Measurements from ENCODE around the gene EFNA5. TPM values are rescaled to one million over a fixed set of nuclear protein-coding genes. Genes with fewer than 3 reads are reported as not detected.
"Not testable (repeated sequence)": the region's sequence is repeated elsewhere in the genome, so short reads cannot be mapped to it uniquely, and the experiment has no call there.

The EFNA5 gene
- total RNA-seq, 1 experiment from 2014 or later, result 42.7 TPM

DNA sequence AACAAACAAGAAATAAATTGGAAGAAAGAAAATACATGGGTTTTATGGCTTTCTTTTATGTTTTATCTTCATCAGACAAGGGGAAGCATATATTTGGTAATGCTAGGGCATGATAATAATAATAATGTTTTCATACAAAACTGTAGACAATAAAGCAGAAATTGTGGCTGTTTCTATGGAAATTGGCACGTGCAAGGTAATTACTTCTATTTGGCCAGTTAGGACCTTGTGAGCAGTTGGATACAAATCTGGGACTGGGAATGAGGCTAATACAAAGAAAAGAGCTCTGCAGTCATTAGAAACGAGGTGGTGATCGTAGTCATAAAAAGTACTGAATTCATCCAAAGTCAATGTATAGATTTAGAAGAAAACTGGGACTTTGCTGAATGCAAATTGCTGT lies 233.6 kb downstream of the EFNA5 start:
- H3K4me2 ChIP-seq, result no peak overlapping the region
- TF ChIP-seq EZH2 (IDR thresholded peaks at IDR 0.05; ENCODE audit: low read depth), result no peak
- TF ChIP-seq, protein P1, sequence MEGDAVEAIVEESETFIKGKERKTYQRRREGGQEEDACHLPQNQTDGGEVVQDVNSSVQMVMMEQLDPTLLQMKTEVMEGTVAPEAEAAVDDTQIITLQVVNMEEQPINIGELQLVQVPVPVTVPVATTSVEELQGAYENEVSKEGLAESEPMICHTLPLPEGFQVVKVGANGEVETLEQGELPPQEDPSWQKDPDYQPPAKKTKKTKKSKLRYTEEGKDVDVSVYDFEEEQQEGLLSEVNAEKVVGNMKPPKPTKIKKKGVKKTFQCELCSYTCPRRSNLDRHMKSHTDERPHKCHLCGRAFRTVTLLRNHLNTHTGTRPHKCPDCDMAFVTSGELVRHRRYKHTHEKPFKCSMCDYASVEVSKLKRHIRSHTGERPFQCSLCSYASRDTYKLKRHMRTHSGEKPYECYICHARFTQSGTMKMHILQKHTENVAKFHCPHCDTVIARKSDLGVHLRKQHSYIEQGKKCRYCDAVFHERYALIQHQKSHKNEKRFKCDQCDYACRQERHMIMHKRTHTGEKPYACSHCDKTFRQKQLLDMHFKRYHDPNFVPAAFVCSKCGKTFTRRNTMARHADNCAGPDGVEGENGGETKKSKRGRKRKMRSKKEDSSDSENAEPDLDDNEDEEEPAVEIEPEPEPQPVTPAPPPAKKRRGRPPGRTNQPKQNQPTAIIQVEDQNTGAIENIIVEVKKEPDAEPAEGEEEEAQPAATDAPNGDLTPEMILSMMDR (conservative IDR thresholded peaks at IDR 0.05), result no peak
- intact Hi-C loops (cut with micrococcal nuclease; ENCODE audit: unreplicated experiment), result no loop called here
- ChIA-PET POLR2A (ENCODE audit: unreplicated experiment) (interaction anchor here (0.5 kb wide), 1 partner anchor 1552 kb away, joined by 4 read pairs; no protein-coding TSS in a partner anchor), CTCF (no interaction called here)
- no peak overlapping the region for H3K4me3 ChIP-seq
- peaks cover 13% of the 10 kb centered on the region for H3K4me1 ChIP-seq (replicated peaks; ENCODE audit: insufficient read depth)
- H3F3A ChIP-seq (ENCODE audit: insufficient read depth, low read depth), result peaks cover 3% of the 10 kb centered on the region
- H2AFZ ChIP-seq, result no peak overlapping the region
- 0 out of 2 replicates have a peak, but pooled peaks cover 9% of the 10 kb centered on the region for H3K36me3 ChIP-seq (ENCODE audit: low read depth)
- peaks cover 99% of the 10 kb centered on the region for H3K79me2 ChIP-seq (ENCODE audit: low read depth)
- H3K27ac ChIP-seq, result no peak overlapping the region
- H3K9me2 ChIP-seq (ENCODE audit: insufficient read depth), result no peaks in the 10 kb centered on the region
- H3K9me3 ChIP-seq (ENCODE audit: insufficient read depth, low read depth), result no peaks in the 10 kb centered on the region
- no peaks in the 10 kb centered on the region for H4K20me1 ChIP-seq (ENCODE audit: insufficient read depth)
- BruUV-seq (replicated peaks), result no TSS peak
- no peak for DNase-seq
- no peaks in the 10 kb centered on the region for H3K27me3 ChIP-seq (ENCODE audit: insufficient read depth, low read depth)

DNA sequence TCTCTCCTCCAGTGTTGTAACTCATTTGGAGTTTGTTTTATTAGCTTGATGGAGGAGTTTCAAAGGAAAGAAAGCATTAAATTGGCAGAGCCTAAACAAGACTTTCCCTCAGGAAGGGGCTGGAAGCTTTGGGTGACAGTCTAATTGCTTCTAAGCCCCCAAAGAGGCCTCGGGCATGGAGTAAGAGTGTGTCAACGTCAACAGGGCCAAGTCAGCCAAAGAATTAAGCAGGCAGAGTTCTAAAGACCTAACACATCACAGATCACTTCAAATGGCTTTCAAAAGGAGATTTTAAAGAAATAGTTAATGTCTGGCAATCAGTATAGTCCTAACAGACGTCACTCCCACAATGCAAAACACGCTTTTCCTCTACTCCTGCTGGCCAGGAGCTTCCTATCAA lies 234.5 kb downstream of the EFNA5 start:
- Histone ChIP-seq H3K9me3 (ENCODE audit: insufficient read depth, low read depth) (no peaks in the 10 kb centered on the region), H3K9me2 (ENCODE audit: insufficient read depth) (no peaks in the 10 kb centered on the region), H3K27ac (peak overlapping the region; percentile 23; the same call in 1 of the 2 replicates), H3K4me1 (replicated peaks; ENCODE audit: insufficient read depth) (peaks cover 18% of the 10 kb centered on the region), H4K20me1 (ENCODE audit: insufficient read depth) (no peaks in the 10 kb centered on the region), H3K27me3 (ENCODE audit: insufficient read depth, low read depth) (no peaks in the 10 kb centered on the region), H3K4me2 (no peak overlapping the region), H3F3A (ENCODE audit: insufficient read depth, low read depth) (peaks cover 3% of the 10 kb centered on the region), H3K4me3 (no peak overlapping the region), H3K79me2 (ENCODE audit: low read depth) (peaks cover 100% of the 10 kb centered on the region), H3K36me3 (ENCODE audit: low read depth) (0 out of 2 replicates have a peak, but pooled peaks cover 9% of the 10 kb centered on the region), H2AFZ (no peak overlapping the region)
- DNase-seq, result no peak
- intact Hi-C loops (cut with micrococcal nuclease; ENCODE audit: unreplicated experiment), result no loop called here
- POLR2A ChIA-PET (ENCODE audit: unreplicated experiment), result no interaction called here
- CTCF ChIA-PET, result no interaction called here
- no TSS peak for BruUV-seq (replicated peaks)
- TF ChIP-seq, protein P1 (conservative IDR thresholded peaks at IDR 0.05), result no peak
- TF ChIP-seq EZH2 (IDR thresholded peaks at IDR 0.05; ENCODE audit: low read depth), result no peak

DNA sequence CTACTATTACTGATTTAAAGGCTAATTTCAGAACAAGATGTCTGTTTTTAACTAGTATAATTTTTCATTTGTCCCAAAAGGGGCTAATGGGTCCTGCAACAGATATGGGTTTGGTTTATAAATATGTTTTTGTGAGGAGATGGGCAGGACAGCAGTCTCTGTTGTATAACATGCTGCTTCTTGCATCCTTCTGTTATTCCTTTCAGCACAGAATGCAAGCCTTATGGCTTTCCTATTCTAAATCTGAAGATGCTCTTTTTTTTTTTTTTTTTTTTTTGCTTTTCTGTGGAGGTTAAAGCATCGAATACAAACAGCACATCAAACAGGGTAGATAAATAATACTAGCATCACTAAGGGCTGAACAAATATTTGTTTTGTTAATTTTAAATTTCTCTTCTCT lies 235.7 kb downstream of the EFNA5 start:
- no peak overlapping the region for H3K4me2 ChIP-seq
- H4K20me1 ChIP-seq (ENCODE audit: insufficient read depth), result no peaks in the 10 kb centered on the region
- H3K9me2 ChIP-seq (ENCODE audit: insufficient read depth), result no peaks in the 10 kb centered on the region
- H3K36me3 ChIP-seq (ENCODE audit: low read depth), result 0 out of 2 replicates have a peak, but pooled peaks cover 4% of the 10 kb centered on the region
- intact Hi-C loops (cut with micrococcal nuclease; ENCODE audit: unreplicated experiment), result no loop called here
- peaks cover 100% of the 10 kb centered on the region for H3K79me2 ChIP-seq (ENCODE audit: low read depth)
- H3K4me3 ChIP-seq, result no peak overlapping the region
- H3K27me3 ChIP-seq (ENCODE audit: insufficient read depth, low read depth), result no peaks in the 10 kb centered on the region
- peaks cover 23% of the 10 kb centered on the region for H3K4me1 ChIP-seq (replicated peaks; ENCODE audit: insufficient read depth)
- H3K27ac ChIP-seq, result no peak overlapping the region; the same call in 1 of the 2 replicates
- H3K9me3 ChIP-seq (ENCODE audit: insufficient read depth, low read depth), result no peaks in the 10 kb centered on the region
- no peak for DNase-seq
- H3F3A ChIP-seq (ENCODE audit: insufficient read depth, low read depth), result peaks cover 3% of the 10 kb centered on the region
- BruUV-seq (replicated peaks), result no TSS peak
- no peak overlapping the region for H2AFZ ChIP-seq
- TF ChIP-seq, protein P1 (conservative IDR thresholded peaks at IDR 0.05), result no peak
- no peak for TF ChIP-seq EZH2 (IDR thresholded peaks at IDR 0.05; ENCODE audit: low read depth)
- ChIA-PET CTCF (no interaction called here), POLR2A (ENCODE audit: unreplicated experiment) (interaction anchor here (0.6 kb wide), 1 partner anchor 11 kb away, joined by 4 read pairs; no protein-coding TSS in a partner anchor)

DNA sequence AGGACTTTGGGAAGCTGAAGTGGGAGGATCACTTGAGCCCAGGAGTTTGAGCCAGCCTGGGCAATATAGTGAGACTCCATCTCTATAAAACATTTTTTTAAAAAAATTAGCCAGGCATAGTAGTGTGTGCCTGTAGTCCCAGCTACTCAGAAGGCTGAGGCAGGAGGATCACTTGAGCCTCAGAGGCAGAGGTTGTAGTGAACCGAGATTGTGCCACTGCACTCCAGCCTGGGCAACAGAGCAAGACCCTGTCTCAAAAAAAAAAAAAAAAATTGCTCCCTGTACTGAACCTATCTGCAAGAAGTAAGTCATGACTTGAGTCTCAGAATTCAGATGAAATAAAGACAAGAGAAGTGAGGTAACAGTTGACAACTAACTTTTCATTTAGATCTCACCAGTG lies 237.1 kb downstream of the EFNA5 start:
- H3K9me3 ChIP-seq (ENCODE audit: insufficient read depth, low read depth); H3K4me3 ChIP-seq; CTCF ChIA-PET; H4K20me1 ChIP-seq (ENCODE audit: insufficient read depth); H3K27ac ChIP-seq; DNase-seq; H3K9me2 ChIP-seq (ENCODE audit: insufficient read depth); H3F3A ChIP-seq (ENCODE audit: insufficient read depth, low read depth); intact Hi-C loops (cut with micrococcal nuclease; ENCODE audit: unreplicated experiment); BruUV-seq (replicated peaks); H3K36me3 ChIP-seq (ENCODE audit: low read depth); H3K4me2 ChIP-seq; H2AFZ ChIP-seq; H3K27me3 ChIP-seq (ENCODE audit: insufficient read depth, low read depth): not testable (repeated sequence)
- Histone ChIP-seq H3K79me2 (ENCODE audit: low read depth) (peaks cover 99% of the 10 kb centered on the region), H3K4me1 (replicated peaks; ENCODE audit: insufficient read depth) (peaks cover 27% of the 10 kb centered on the region)
- POLR2A ChIA-PET (ENCODE audit: unreplicated experiment), result interaction anchor here (0.5 kb wide), 1 partner anchor 11 kb away, joined by 3 read pairs; no protein-coding TSS in a partner anchor

All from PC-9 (cell line).